OCI-LY1 (cell line): ENCODE data around the gene LRRC73.

Source experiments
- EZH2 ChIP-seq: fragments of 200-600 bp; sonication (generic), shearing (Covaris generic); IDR thresholded peaks from 2 replicates; pipeline ENCODE4 v1.8.0; 2017; ENCODE audit warnings: borderline replicate concordance, mixed run types, mild to moderate bottlenecking, antibody characterized with exemption, low read length, moderate library complexity, mixed read lengths
- TF ChIP-seq, protein P1 (sequence below): fragments of 200-600 bp; sonication (generic), shearing (Covaris generic); IDR thresholded peaks from 2 replicates; pipeline ENCODE4 v1.5.1; 2017; ENCODE audit warnings: mild to moderate bottlenecking, antibody characterized with exemption, low read length, moderate library complexity, mixed read lengths

GRCh38 chr6:43461936-43462335 lies 48.2 kb downstream of the LRRC73 start:
- TF ChIP-seq, protein P1, sequence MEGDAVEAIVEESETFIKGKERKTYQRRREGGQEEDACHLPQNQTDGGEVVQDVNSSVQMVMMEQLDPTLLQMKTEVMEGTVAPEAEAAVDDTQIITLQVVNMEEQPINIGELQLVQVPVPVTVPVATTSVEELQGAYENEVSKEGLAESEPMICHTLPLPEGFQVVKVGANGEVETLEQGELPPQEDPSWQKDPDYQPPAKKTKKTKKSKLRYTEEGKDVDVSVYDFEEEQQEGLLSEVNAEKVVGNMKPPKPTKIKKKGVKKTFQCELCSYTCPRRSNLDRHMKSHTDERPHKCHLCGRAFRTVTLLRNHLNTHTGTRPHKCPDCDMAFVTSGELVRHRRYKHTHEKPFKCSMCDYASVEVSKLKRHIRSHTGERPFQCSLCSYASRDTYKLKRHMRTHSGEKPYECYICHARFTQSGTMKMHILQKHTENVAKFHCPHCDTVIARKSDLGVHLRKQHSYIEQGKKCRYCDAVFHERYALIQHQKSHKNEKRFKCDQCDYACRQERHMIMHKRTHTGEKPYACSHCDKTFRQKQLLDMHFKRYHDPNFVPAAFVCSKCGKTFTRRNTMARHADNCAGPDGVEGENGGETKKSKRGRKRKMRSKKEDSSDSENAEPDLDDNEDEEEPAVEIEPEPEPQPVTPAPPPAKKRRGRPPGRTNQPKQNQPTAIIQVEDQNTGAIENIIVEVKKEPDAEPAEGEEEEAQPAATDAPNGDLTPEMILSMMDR, result no peak
- no peak for TF ChIP-seq EZH2
